ENCODE data around the gene DYNC1LI2. TPM values are rescaled to one million over a fixed set of nuclear protein-coding genes. Genes with fewer than 3 reads are reported as not detected.

Gene DYNC1LI2
- total RNA-seq, 1 experiment from 2014 or later = 94.2 TPM

GRCh38 chr16:66717112-66717675, 34.2 kb downstream of the DYNC1LI2 start:
- no peak overlapping the region for H2AK5ac ChIP-seq (ENCODE audit: insufficient read length, low read length)
- Mint-ChIP-seq H3K27ac (peak overlapping the region in 2 of 3 experiments; percentile 36 to 43; a peak in 1 of 7 replicates), H3K36me3 (ENCODE audit: insufficient read depth in 1 of 3, low read depth in 3 of 3) (peaks cover 8 to 39% (median 19%) of the 10 kb centered on the region in 3 experiments; a peak in 6 of 7 replicates), H3K4me3 (no peak overlapping the region), H3K4me1 (peaks cover 0 to 6% of the 10 kb centered on the region in 2 experiments; a peak in 2 of 4 replicates), H3K9me3 (peaks cover 2 to 6% of the 10 kb centered on the region in 2 experiments; a peak in 4 of 5 replicates), H3K27me3 (ENCODE audit: low read depth) (peaks cover 2% of the 10 kb centered on the region; the same call in 1 of the 2 replicates)
- H4K20me1 ChIP-seq (ENCODE audit: control insufficient read depth, insufficient read depth, insufficient read length) = peaks cover under 1% of the 10 kb centered on the region
- no peak overlapping the region for H2BK120ac ChIP-seq (ENCODE audit: low read depth, low read length, poor library complexity, severe bottlenecking)
- no CpG with 5 or more reads among the region's 12 CpGs for WGBS (ENCODE audit: extremely low coverage, insufficient read length, low lambda C conversion rate)
- no peak overlapping the region for H3K18ac ChIP-seq (ENCODE audit: insufficient read length, low read depth, low read length)
- H3K4me1 ChIP-seq (ENCODE audit: insufficient read depth, low read length) = no peaks in the 10 kb centered on the region
- no peak overlapping the region for H2BK20ac ChIP-seq (ENCODE audit: low read depth, low read length, poor library complexity, severe bottlenecking)
- no peak overlapping the region for H2BK12ac ChIP-seq (ENCODE audit: insufficient read length, low read depth, low read length)
- peak; percentile 75 for TF ChIP-seq CTCF (conservative IDR thresholded peaks at IDR 0.05)
- no peaks in the 10 kb centered on the region for H3K79me1 ChIP-seq (ENCODE audit: insufficient read depth, low read depth, low read length, poor library complexity, severe bottlenecking)
- no peak overlapping the region for H3K27ac ChIP-seq (ENCODE audit: insufficient read length, low read depth, low read length)
- H3K79me2 ChIP-seq (ENCODE audit: insufficient read depth, low read length) = no peaks in the 10 kb centered on the region
- no peak overlapping the region for H2BK15ac ChIP-seq (ENCODE audit: low read depth, low read length)
- no peak overlapping the region for H3T11ph ChIP-seq (ENCODE audit: low read length)
- H3K23me2 ChIP-seq (ENCODE audit: insufficient read length, low read depth, low read length, poor library complexity, severe bottlenecking) = no peaks in the 10 kb centered on the region
- H2AFZ ChIP-seq (ENCODE audit: low read length) = no peak overlapping the region
- H3K23ac ChIP-seq (ENCODE audit: insufficient read length, low read depth, low read length) = no peak overlapping the region
- peak; percentile 78 for DNase-seq
- H2BK5ac ChIP-seq (ENCODE audit: insufficient read length, low read length) = no peak overlapping the region
- no peak overlapping the region for H4K91ac ChIP-seq (ENCODE audit: insufficient read length, low read depth, low read length)
- no peaks in the 10 kb centered on the region for H3K27me3 ChIP-seq (ENCODE audit: insufficient read depth, low read length)
- no peak overlapping the region for H4K5ac ChIP-seq (ENCODE audit: insufficient read length, low read depth, low read length)
- H3K9me3 ChIP-seq (ENCODE audit: control insufficient read depth, low read depth, low read length) = no peaks in the 10 kb centered on the region
- H4K8ac ChIP-seq (replicated peaks; ENCODE audit: insufficient read length, low read depth, low read length) = no peak overlapping the region
- no peak overlapping the region for H3K14ac ChIP-seq (ENCODE audit: insufficient read depth, low read length)
- H3K4me2 ChIP-seq (ENCODE audit: insufficient read depth, insufficient read length, low read length) = no peak overlapping the region
- H3K9ac ChIP-seq (ENCODE audit: extremely low read depth, insufficient read length, low read length) = no peak overlapping the region
- no peak overlapping the region for H3K56ac ChIP-seq (ENCODE audit: insufficient read length, low read depth, low read length)
- no peak overlapping the region for H3K4ac ChIP-seq (ENCODE audit: low read depth, low read length)
